Cardiac muscle cell (in vitro differentiated cells and primary cell): Measurements from ENCODE around the gene ATP13A4. TPM values are rescaled to one million over a fixed set of nuclear protein-coding genes. Genes with fewer than 3 reads are reported as not detected.

ENCODE experiments used
- DNase-seq, 2 donors: peaks; one replicate each; pipeline versions ENCODE4 v3.0.0 to v3.0.0-alpha.2; 2010 to 2017; ENCODE audit warnings: low read depth in 1 of 2, low spot score in 1 of 2
- H3K27ac ChIP-seq: fragments of 200-600 bp; sonication (generic); 2 replicates; pipeline ENCODE4 v1.5.1; 2016
- H3K27me3 ChIP-seq: fragments of 200-600 bp; sonication (generic); 2 replicates; pipeline ENCODE4 v1.6.0; 2016; ENCODE audit warnings: control low read depth
- H3K36me3 ChIP-seq: fragments of 200-600 bp; sonication (generic); 2 replicates; pipeline ENCODE4 v1.5.1; 2016; ENCODE audit warnings: control low read depth
- H3K4me1 ChIP-seq: fragments of 200-600 bp; sonication (generic); 2 replicates; pipeline ENCODE4 v1.8.1; 2017; ENCODE audit warnings: low read depth, mild to moderate bottlenecking, mixed run types
- H3K4me3 ChIP-seq: fragments of 200-600 bp; sonication (generic); 2 replicates; pipeline ENCODE4 v1.5.1; 2016; ENCODE audit warnings: mild to moderate bottlenecking
- H3K9me3 ChIP-seq: fragments of 200-600 bp; sonication (generic); 2 replicates; pipeline ENCODE4 v1.5.1; 2017; ENCODE audit warnings: low read depth, mild to moderate bottlenecking, control low read depth
- CTCF ChIP-seq: IDR thresholded peaks from 2 replicates; pipeline ENCODE4 v1.5.1; 2012; ENCODE audit warnings: low read depth, mild to moderate bottlenecking, low read length
- polyA plus RNA-seq: library from polyadenylated mRNA; unstranded; fragments of >200 nt; fragmentation: Nextera tagmentation; extraction: Ambion mirVana; gene quantifications from 2 replicates; pipeline ENCODE4 v1.2.1, GENCODE V29; 2016
- total RNA-seq: library from RNA; depleted of rRNA; stranded (reverse); fragments of >200 nt; gene quantifications from 2 replicates; pipeline ENCODE4 v1.2.3, GENCODE V29; 2016

Gene ATP13A4
- total and polyA plus RNA-seq, 2 experiments from 2014 or later, result 1.0 to 3.0 TPM

GRCh38 chr3:193452338-193452737 lies 102.4 kb downstream of the ATP13A4 start:
- no peaks in the 10 kb centered on the region for H3K36me3 ChIP-seq
- H3K27ac ChIP-seq, result no peak overlapping the region
- DNase-seq, result peak in 1 of 2 donors; percentile 18
- TF ChIP-seq CTCF, result no peak
- no peaks in the 10 kb centered on the region for H3K9me3 ChIP-seq
- H3K4me1 ChIP-seq, result no peaks in the 10 kb centered on the region
- no peak overlapping the region for H3K4me3 ChIP-seq
- H3K27me3 ChIP-seq, result peaks cover 5% of the 10 kb centered on the region

GRCh38 chr3:193451902-193452301 lies 102.8 kb downstream of the ATP13A4 start:
- peaks cover 5% of the 10 kb centered on the region for H3K27me3 ChIP-seq
- no peaks in the 10 kb centered on the region for H3K9me3 ChIP-seq
- H3K4me3 ChIP-seq, result no peak overlapping the region
- H3K36me3 ChIP-seq, result no peaks in the 10 kb centered on the region
- no peak for DNase-seq
- TF ChIP-seq CTCF, result no peak
- no peaks in the 10 kb centered on the region for H3K4me1 ChIP-seq
- no peak overlapping the region for H3K27ac ChIP-seq

- no peak for TF ChIP-seq CTCF
- Histone ChIP-seq H3K4me1 (no peaks in the 10 kb centered on the region), H3K9me3 (no peaks in the 10 kb centered on the region), H3K27ac (no peak overlapping the region), H3K36me3 (no peaks in the 10 kb centered on the region), H3K4me3 (no peak overlapping the region), H3K27me3 (peaks cover 5% of the 10 kb centered on the region)
- no peak for DNase-seq
Measured at GRCh38 chr3:193446965-193447602, 107.6 kb downstream of the ATP13A4 start.

GRCh38 chr3:193439423-193439822 lies 115.3 kb downstream of the ATP13A4 start:
- TF ChIP-seq CTCF, result no peak
- H3K27ac ChIP-seq, result no peak overlapping the region

GRCh38 chr3:193418576-193419373 lies 135.9 kb downstream of the ATP13A4 start:
- no peaks in the 10 kb centered on the region for H3K9me3 ChIP-seq

More at GRCh38 chr3:193439423-193439822, 115.3 kb downstream of the ATP13A4 start:
- no peaks in the 10 kb centered on the region for H3K36me3 ChIP-seq
- DNase-seq, result no peak
- H3K9me3 ChIP-seq, result no peaks in the 10 kb centered on the region
- H3K27me3 ChIP-seq, result no peaks in the 10 kb centered on the region
- no peaks in the 10 kb centered on the region for H3K4me1 ChIP-seq
- H3K4me3 ChIP-seq, result no peak overlapping the region

More at GRCh38 chr3:193418576-193419373, 135.9 kb downstream of the ATP13A4 start:
- no peak for DNase-seq
- Histone ChIP-seq H3K27me3 (no peaks in the 10 kb centered on the region), H3K36me3 (no peaks in the 10 kb centered on the region), H3K4me1 (no peaks in the 10 kb centered on the region), H3K27ac (no peak overlapping the region), H3K4me3 (no peak overlapping the region)
- no peak for TF ChIP-seq CTCF
